Duodenal mucosa (tissue), 2 donors: ENCODE data around the gene MIS18BP1.
"Not testable (repeated sequence)": the region's sequence is repeated elsewhere in the genome, so short reads cannot be mapped to it uniquely, and the experiment has no call there.

ENCODE experiments used
- H3K27ac ChIP-seq: one replicate; pipeline ENCODE4 v1.7.0; 2013; ENCODE audit warnings: low read depth, low read length
- H3K27me3 ChIP-seq, 2 donors: one replicate each; pipeline ENCODE4 v1.7.0; 2013; ENCODE audit warnings: low read length in 2 of 2, control low read depth in 1 of 2; ENCODE audit not compliant: insufficient read depth in 2 of 2, control insufficient read depth in 1 of 2
- H3K36me3 ChIP-seq, 2 donors: one replicate each; pipeline ENCODE4 v1.7.0; 2013; ENCODE audit warnings: low read length in 2 of 2, control low read depth in 1 of 2; ENCODE audit not compliant: insufficient read depth in 2 of 2, control insufficient read depth in 1 of 2
- H3K4me1 ChIP-seq, 2 donors: one replicate each; pipeline ENCODE4 v1.7.0; 2013; ENCODE audit warnings: low read length in 2 of 2, control low read depth in 1 of 2; ENCODE audit not compliant: insufficient read depth in 2 of 2, control insufficient read depth in 1 of 2
- H3K4me3 ChIP-seq, 2 donors: one replicate each; pipeline ENCODE4 v1.7.0; 2013; ENCODE audit warnings: low read length in 2 of 2, low read depth in 1 of 2
- H3K9ac ChIP-seq, 2 donors: one replicate each; pipeline ENCODE4 v1.7.0; 2013; ENCODE audit warnings: low read length in 2 of 2, low read depth in 1 of 2
- H3K9me3 ChIP-seq, 2 donors: one replicate each; pipeline ENCODE4 v1.7.0; 2013; ENCODE audit warnings: low read length in 2 of 2, control low read depth in 1 of 2; ENCODE audit not compliant: control insufficient read depth in 1 of 2

The MIS18BP1 gene

DNA sequence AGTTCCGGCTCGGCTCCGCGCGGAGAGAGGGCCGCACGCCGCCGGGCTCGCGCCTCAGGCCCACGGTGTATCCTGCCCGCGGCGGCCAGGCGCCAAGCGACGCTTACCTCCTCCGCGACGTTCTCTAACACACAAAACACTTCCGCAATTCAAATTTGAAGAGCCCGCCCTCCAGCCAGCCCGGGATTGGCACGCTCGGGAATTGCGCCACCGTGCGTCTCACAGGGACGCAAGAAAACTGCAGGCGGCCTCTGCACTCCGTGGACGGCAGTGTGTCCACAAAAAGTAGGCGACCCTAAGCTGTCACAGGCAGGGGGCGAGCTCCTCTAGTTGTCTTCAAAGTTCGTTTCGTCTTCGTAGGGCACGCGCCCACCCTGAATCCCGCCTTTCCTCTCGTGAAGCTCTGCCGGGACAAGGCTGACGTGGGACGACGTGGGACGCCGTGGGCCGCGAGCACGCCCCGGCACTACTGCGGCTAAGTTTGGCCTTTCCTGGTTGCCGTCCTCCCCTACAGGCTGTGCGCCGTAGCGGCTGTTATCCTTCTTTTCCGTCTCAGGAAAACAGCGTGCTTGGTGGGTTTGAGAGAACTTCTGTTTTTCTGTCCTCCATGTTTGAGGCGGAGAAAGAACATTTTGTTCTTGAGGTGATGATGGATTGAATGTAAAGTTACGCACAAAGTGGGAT, at the start of gene MIS18BP1:
TSS of gene MIS18BP1 (minus strand) at position 133 of the 684 bp plus-strand sequence. CDS start 5,916 bp downstream, outside the sequence.
- H3K27me3 ChIP-seq: no peaks in the 10 kb centered on the region
- peak within 1 kb of the TSS; percentile 64 to 87 for H3K9ac ChIP-seq
- no peaks in the 10 kb centered on the region for H3K36me3 ChIP-seq
- peak within 1 kb of the TSS; percentile 79 to 87 for H3K4me3 ChIP-seq
- H3K9me3 ChIP-seq: peaks cover 6 to 9% of the 10 kb centered on the region in 2 donors
- H3K4me1 ChIP-seq: peaks cover 10 to 14% of the 10 kb centered on the region in 2 donors
- H3K27ac ChIP-seq: peak within 1 kb of the TSS; percentile 87

DNA sequence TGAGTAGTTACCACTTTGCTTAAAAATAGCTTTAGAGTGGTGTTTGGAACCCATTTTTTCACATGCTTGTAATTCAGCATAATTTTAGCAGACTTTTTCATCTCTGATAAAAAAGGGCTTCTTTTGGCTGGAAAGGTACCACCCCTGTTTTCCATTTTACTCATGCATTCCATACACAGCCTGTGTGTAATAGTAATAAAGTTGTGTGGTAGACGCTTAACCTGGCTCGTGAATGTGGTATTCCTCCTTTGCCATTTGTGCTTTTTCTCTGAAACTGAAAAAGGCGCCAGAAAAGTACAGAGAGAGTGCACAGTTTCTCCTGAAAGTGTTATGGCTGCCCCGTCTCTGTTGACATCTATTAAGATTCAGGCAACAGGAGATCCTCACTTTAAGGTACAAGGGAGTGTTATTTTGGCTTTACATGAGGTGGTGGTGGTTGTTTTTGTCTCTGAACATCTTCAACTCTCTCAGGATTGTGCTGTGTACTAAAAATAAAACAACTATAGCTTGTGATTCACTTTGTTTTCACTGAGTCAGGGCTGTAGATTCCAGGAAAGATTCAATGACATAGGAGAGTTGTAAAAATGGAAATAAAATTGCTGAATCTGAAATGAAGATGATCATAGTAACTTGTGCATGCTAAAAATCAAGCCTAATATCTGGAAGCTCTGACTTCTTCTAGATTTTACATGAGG, 45.6 kb upstream of the MIS18BP1 start:
- no peak overlapping the region for H3K9ac ChIP-seq
- H3K4me1 ChIP-seq: no peaks in the 10 kb centered on the region
- H3K4me3 ChIP-seq: no peak overlapping the region
- no peak overlapping the region for H3K27ac ChIP-seq
- no peaks in the 10 kb centered on the region for H3K27me3 ChIP-seq
- H3K9me3 ChIP-seq: no peaks in the 10 kb centered on the region
- H3K36me3 ChIP-seq: no peaks in the 10 kb centered on the region

DNA sequence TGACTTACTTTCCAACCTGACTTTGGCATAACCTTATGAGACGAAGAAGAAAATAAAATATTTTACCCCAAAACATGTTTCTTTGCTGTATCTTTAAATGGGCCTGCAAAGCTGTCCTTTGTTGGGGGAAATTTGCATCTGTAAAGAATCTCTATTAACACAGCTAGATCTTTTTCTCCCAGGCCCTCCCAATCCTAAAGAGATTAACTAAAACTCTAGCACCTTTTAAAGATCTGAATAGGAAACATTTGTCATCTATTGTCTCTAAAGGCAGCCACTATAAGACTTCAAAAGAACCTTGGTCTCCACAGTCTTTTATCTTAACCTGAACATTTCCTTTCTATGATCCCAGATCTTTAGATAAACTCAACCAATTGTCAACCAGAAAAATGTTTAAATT, 41.8 kb upstream of the MIS18BP1 start:
- H3K36me3 ChIP-seq, H3K27ac ChIP-seq, H3K27me3 ChIP-seq, H3K4me1 ChIP-seq, H3K9me3 ChIP-seq, H3K9ac ChIP-seq, H3K4me3 ChIP-seq: not testable (repeated sequence)

DNA sequence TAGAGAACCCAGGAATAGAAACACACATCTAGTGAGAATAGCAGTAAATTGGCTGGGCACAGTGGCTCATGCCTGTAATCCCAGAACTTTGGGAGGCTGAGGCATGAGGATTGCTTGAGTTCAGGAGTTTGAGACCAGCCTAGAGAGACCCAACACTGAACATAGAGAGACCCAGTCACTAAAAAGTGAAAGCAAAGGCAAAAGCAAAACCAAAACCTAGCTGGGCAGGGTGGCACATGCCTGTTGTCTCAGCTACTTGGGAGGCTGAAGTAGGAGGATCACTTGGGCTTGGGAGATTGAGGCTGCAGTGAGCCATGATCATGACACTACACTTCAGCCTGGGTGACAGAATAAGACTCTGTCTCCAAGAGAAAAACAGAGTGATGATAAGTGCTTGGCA, 37.5 kb upstream of the MIS18BP1 start:
- no peaks in the 10 kb centered on the region for H3K36me3 ChIP-seq
- no peak overlapping the region for H3K27ac ChIP-seq
- no peak overlapping the region for H3K4me3 ChIP-seq
- H3K9ac ChIP-seq: no peak overlapping the region
- no peaks in the 10 kb centered on the region for H3K27me3 ChIP-seq
- H3K4me1 ChIP-seq: no peaks in the 10 kb centered on the region
- H3K9me3 ChIP-seq: no peaks in the 10 kb centered on the region

DNA sequence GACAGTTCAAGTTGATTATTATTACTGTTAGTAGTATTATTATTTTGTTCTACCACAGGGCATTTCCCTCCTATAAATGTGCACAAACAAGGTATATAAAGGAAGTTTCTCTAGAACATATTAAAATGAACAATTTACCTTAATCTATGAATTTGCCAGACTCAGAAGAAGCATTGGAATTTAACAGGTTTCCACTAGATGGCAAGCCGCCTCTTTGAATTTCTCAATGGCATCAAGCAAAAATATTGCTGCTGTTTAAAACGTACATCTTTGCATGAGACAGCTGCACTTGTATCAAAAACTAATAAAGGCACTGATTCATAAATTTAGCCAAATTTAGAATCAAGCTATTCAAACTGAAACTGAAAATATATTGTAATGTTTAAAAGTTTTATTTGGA, 34.6 kb upstream of the MIS18BP1 start:
- H3K9ac ChIP-seq: no peak overlapping the region
- no peaks in the 10 kb centered on the region for H3K36me3 ChIP-seq
- no peak overlapping the region for H3K4me3 ChIP-seq
- peaks cover 0 to 3% of the 10 kb centered on the region in 2 donors for H3K9me3 ChIP-seq
- H3K27ac ChIP-seq: no peak overlapping the region
- no peaks in the 10 kb centered on the region for H3K4me1 ChIP-seq
- no peaks in the 10 kb centered on the region for H3K27me3 ChIP-seq

DNA sequence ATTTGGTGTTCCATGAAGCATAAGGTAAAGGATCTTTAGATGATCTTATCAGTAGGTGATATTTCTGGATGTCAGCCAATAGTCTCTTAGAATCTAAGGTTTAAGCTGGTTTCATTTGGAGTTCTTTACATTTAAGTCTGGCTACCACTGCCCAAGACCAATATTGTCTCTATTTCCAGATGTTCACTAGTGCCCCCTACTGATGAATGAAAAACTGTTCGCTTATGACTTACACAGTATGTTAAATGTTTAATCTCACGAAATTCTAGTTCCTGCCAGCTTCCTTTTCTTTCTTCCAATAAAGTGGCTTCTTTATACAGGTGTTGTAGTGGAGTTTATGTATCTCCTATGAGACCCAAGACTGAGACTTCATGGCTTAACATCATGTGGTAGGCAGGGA, 31.8 kb upstream of the MIS18BP1 start:
- Histone ChIP-seq H3K36me3 (no peaks in the 10 kb centered on the region), H3K9ac (no peak overlapping the region), H3K27me3 (no peaks in the 10 kb centered on the region), H3K27ac (no peak overlapping the region), H3K9me3 (peaks cover 0 to 3% of the 10 kb centered on the region in 2 donors), H3K4me1 (no peaks in the 10 kb centered on the region), H3K4me3 (no peak overlapping the region)

DNA sequence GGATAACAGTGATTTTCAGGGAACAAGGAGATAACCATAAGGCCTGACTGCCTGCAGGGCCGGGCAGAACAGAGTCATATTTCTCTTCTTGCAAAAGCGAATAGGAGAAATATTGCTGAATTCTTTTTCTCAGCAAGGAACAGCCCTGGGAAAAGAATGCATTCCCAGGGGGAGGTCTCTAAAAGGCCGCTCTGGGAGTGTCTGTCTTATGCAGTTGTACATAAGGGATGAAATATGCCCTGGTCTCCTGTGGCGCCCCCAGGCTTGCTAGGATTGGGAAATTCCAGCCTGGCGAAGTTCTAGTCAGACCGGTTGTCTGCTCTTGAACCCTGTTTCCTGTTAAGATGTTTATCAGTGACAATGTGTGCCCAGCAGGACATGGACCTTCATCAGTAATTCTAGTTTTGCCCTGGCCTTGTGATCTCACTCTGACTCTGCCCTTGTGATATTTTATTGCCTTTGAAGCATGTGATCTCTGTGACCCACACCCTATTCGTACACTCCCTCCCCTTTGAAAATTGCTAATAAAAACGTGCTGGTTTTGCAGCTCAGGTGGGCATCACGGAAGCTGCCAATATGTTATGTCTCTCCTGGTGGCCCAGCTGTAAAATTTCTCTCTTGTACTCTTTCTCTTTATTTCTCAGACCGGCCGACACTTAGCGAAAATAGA, 28.9 kb upstream of the MIS18BP1 start:
- H3K9me3 ChIP-seq, H3K27me3 ChIP-seq, H3K9ac ChIP-seq, H3K36me3 ChIP-seq, H3K4me1 ChIP-seq, H3K4me3 ChIP-seq, H3K27ac ChIP-seq: not testable (repeated sequence)

DNA sequence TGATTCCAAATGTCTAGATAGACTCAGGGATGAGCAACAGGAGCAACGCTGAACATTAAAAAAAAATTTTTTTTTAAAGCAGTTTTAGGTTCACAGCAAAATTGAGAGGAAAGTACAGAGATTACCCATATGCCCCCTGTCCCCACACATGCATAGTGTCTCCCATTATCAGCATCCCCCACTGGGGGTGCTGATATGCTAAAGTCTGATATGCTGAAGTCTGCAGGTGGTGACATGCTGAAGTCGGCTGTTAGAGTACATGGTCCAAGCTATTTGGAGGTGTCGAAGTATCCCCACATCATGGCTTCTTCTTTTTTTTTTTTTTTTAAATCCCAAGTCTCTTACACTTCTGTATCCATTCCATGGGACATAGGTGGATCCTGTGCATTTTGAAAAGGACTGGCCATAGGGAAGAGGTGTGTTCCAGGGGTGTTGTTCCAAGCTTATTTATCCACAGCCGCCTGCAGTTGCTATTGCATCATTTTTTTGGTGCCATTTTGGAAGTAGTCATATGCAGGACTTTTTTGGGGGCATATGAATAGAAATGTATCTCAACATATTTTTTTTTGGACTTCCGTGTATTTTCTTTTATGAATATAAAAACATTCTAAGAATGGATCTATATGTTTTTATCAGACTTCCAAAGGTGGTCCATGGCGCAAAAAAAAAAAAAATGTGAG, 19.0 kb upstream of the MIS18BP1 start:
- no peaks in the 10 kb centered on the region for H3K9me3 ChIP-seq
- no peaks in the 10 kb centered on the region for H3K36me3 ChIP-seq
- H3K27ac ChIP-seq: no peak overlapping the region
- no peaks in the 10 kb centered on the region for H3K4me1 ChIP-seq
- no peak overlapping the region for H3K9ac ChIP-seq
- H3K4me3 ChIP-seq: no peak overlapping the region
- H3K27me3 ChIP-seq: no peaks in the 10 kb centered on the region

DNA sequence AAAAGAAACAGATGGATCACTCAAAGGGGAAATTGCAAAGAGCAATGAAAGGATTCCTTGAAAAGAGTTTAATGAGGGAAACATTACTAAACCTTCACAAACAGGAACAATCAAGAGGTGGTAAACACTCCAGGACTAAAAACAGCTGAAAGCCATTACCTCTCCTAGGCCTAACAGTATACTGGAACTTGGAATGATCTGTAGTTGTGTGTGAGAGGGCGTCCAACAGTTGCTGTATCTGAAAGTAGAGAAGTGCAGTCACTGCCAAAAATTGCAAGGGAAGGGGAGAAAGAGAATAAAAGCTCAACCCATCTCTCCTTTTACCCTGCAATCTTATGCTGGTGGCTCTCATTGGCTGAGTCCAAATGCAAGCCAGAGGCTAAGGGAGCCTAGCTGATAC, 17.0 kb upstream of the MIS18BP1 start:
- Histone ChIP-seq H3K27me3 (no peaks in the 10 kb centered on the region), H3K9me3 (no peaks in the 10 kb centered on the region), H3K4me3 (no peak overlapping the region), H3K36me3 (no peaks in the 10 kb centered on the region), H3K4me1 (no peaks in the 10 kb centered on the region), H3K27ac (no peak overlapping the region), H3K9ac (no peak overlapping the region)

DNA sequence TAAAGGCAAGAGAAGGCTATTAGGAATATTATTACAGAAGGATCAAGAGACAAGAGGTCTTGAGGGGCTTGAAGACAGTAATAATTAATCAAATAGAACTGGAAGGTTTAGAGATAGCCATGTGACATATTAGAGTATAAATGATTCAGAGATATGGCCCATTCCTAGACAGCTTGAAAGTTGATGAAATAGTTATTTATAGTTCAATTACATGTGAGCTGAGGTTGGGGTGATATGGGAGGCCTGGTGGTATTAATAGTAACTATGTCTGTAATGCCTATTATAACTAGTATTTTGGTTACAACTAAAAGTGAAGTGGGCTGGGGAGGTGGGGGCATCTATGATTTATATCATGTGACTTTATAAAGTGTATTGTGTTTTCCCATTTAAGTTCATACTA, 14.1 kb upstream of the MIS18BP1 start:
- no peaks in the 10 kb centered on the region for H3K27me3 ChIP-seq
- no peak overlapping the region for H3K27ac ChIP-seq
- H3K9ac ChIP-seq: no peak overlapping the region
- H3K4me3 ChIP-seq: no peak overlapping the region
- H3K36me3 ChIP-seq: no peaks in the 10 kb centered on the region
- no peaks in the 10 kb centered on the region for H3K4me1 ChIP-seq
- H3K9me3 ChIP-seq: no peaks in the 10 kb centered on the region
